ENCODE measurements around the gene C1GALT1.

The C1GALT1 gene

DNA sequence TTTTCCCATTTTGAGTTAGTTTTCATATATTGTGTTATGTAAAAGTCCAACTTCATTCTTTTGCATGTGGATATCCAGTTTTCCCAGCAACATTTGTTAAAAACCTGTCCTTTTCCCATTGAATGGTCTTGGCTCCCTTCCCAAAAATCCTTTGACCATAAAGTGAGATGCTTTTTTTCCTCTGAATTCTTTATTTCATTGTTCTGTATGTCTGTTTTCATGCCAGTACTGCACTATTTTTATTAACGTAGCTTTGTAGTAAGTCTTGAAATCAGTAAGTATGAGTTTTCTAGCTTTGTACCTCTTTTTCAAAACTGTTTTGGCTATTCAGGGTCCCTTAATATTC lies 20.0 kb downstream of the C1GALT1 start:
- DNase-seq = no peak

DNA sequence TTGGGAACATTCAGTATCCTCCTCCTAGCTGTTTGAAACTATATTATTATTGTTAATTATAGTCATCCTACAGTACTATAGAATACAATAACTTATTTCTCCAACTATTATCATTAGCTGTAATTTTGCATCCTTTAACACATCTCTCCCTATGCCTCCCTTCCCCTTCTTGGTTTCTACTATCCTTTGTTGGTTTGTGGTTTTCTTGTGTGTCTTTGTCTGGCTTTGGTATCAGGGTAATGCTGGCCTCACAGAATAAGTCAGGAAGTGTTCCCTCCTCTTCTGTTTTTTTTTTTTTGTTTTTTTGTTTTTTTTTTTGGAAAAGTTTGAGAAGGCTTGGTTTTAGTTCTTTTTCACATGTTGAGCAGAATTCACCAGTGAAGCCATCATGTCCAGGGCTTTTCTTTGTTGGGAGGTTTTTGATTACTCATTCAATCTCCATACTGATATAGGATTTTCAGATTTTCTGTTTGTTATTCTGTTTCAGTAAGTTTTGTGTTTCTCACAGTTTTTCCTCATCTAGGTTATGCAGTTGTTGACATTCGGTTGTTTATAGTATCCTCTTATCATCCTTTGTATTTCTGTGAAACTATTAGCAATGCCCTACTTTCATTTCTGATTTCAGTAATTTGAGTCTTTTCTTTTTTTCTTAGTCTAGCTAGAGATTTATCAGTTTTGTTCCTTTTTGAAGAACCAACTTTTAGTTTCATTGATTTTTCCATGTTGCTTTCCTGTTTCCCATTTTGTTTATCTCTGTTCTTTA lies 21.6 kb downstream of the C1GALT1 start:
- DNase-seq = no peak

DNA sequence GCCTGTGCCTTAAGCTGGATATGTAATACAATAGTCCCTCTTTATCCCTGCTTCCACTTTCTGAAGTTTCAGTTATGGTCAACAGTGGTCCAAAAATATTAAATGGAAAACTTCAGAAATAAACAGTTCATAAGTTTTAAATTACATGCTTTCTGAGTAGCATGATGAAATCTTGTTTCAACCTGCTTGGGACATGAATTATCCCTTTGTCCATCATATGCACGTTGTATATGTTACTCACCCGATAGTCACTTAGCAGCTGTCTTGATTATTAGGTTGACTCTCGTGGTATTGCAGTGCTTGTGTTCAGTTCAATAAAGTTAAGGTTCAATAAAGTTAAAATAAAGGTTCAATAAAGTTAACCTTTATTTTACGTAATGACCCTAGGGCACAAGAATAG lies 25.5 kb downstream of the C1GALT1 start:
- no peak for DNase-seq

DNA sequence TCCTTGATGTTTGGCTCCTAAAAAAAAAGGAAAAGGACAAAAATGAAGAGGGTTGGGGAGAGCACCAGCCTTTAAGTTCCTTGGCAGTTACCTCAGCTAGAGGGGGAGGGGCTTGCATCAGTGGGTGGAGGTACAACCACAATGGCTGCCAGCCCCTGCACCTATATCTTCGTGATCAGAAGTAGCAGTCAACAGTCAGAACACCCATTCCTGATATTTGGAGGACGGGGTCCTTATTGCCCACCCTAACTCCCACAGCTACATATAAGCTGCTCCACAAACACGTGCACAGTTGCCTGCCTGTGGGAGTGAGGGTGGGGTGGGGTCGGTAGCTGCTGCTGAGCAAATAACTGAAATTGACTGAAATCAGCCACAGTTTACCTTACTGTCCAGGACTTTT lies 26.2 kb downstream of the C1GALT1 start:
- DNase-seq = no peak

DNA sequence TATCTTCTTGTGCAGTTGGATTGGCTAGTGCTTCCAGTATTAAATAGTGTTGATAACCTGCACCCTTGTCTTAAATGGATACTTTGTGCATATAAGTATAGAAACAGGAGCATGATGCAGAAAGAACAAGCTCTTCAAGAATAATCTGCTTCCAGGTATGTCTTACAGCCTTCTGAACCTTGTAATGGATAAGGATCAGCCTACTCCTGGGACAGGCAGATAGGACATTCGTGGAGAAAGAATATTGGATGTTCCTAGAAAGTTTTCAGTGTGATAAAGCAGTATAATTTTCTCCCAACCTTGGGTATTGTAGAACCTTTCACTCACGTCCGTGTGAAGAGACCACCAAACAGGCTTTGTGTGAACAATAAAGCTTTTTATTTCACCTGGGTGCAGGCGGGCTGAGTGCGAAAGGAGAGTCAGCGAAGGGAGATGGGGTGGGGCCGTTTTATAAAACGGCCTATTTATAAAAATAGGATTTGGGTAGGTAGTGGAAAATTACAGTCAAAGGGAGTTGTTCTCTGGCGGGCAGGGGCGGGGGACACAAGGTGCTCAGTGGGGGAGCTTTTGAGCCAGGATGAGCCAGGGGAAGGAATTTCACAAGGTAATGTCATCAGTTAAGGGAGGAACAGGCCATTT lies 27.2 kb downstream of the C1GALT1 start:
- no peak for DNase-seq

DNA sequence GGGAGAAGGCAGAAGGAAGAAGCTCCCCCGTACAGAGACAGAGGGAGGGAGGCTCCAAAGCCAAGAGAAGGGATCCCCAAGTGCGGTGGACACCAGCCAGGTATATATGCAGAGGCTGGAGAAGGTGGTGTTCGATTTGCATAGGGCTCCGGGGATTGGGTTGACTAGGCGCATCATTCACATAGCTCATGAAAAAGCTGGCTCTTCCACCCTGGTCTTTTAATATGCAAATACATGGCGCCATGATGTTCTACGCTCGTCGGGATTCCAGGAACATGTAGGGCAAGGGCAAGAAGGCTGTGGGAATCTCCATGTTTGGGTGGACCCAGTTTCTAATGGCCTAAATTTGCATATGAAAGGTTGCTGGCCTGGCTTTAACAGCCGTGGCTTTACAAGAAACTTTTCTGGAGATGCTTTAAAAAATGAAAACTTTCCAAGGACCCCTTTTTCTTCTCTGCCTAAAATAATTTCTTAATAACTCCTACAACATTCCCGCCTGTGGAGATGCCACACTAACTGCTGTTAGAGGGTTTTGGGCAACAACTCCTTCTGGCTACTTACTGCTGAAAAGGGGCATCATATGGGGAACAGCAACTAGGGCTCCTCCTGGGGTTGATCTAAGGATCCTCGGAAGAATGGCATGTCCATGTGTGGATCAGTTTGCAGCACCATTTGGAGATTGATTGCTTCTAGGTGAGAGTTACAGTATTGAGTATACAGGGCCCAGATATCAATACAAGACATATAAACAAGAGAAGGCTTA lies 28.3 kb downstream of the C1GALT1 start:
- no peak for DNase-seq

DNA sequence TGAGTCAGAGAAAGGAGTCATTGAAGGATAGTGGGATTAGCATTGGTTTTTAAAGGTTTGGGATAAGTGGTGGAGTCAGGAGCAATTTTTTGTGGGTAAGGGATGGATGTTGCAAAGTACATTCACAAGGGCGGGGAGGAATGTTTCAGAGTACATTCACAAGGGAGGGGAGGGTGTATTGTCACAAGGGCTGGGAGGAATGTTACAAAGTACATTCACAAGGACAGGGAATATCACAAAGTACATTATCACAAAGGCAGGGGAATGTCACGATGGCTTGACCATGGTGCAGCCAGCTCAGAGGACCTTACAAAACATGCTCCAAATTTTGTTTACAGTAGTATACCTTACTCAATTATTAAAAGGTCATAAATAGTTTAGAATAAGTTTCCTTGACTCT lies 30.3 kb downstream of the C1GALT1 start:
- DNase-seq = no peak

DNA sequence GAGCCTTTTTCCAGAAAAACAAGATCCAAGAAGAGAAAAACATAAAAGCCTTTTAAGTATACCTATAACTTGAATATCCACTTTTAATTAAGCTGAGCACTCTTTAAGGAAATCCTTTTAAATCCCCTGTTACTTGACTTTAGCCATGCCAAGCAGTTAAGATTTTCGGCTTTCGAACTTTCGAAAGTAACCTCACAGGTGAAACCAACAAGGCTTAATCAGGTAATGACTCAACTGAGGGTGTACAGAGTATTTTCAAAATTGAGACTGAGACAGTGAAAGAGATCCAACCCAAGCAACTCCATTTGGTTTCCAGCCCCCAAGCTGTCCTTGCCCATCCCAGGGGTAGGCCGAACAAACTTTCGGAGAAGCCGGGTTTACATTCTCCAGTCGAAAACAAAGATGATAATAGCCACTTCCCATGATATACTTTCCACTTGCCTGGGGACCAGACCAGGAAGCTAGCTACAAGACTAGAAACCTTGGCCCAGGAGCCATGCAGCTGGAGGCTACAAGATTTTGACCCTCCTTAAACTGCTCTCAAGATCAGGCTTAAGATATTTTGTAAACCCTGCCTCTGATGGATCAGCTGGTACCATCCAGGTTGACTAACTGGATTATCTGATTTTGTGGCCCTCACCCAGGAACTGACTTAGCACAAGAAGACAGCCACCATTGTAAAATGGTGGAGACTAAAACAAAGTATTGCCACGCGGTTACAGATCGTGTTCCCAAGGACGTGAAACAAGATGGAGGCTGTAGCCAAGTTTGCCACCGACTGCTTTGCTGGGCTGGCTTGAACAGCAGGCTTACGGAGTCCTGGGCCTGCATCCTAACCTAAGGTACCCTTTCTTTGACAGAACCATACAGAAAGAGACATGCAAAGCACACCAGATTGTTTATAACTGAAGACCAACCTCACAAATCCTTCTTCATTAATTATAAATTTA lies 32.3 kb downstream of the C1GALT1 start:
- DNase-seq = no peak

DNA sequence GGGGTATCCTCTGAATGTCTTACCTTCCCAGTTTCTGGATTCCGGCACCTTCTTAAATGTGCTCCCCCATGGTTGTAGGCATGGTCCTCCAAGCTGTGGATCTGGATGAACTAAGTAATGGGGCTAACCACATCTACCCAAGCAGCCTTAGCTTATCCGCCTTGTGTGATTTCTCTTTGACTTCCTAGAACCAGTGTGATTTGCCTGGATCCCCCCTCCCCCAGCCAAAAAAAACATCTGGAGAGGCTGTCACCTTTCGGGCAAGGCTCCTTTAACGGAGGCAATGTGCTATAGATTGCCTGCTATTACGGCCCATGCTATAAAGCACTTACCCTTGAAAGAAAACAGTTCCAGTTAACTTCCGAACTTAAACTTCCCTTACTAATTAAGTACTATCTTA lies 33.9 kb downstream of the C1GALT1 start:
- DNase-seq = no peak

DNA sequence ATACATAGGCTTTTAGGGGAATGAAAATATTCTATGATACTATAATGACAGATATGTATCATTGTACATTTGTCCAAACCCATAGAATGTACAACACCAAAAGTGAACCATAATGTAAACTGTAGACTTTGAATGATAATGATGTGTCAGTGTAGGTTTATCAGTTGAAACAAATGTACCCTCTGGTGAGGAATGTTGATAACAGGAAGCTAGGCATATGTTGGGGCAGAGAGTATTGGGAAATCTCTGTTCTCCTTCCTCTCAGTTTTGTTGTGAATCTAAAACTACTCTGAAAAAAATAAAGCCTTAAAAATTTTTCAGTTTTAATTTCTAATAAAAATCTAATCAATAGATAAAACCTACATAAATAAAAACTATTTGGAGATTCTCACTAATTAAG lies 36.9 kb downstream of the C1GALT1 start:
- no peak for DNase-seq

DNA sequence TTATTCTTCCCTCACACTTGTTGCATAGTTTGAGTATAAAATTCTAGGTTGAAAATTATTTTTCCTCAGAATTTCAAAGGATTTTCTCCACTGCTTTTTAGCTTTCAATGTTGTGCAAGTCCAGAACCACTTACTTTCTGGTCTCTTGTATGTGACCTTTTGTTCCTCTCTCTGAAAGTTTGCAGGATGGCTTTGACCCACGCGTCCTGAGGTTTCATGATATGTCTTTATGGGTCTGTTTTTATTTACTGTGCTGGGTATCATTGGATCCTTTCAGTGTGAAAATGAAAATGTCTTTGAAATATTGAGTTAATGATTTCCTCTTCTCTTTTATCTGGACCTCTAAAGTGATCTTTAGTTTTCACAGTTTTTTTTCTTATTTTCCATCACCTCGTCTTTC lies 38.5 kb downstream of the C1GALT1 start:
- DNase-seq = no peak

DNA sequence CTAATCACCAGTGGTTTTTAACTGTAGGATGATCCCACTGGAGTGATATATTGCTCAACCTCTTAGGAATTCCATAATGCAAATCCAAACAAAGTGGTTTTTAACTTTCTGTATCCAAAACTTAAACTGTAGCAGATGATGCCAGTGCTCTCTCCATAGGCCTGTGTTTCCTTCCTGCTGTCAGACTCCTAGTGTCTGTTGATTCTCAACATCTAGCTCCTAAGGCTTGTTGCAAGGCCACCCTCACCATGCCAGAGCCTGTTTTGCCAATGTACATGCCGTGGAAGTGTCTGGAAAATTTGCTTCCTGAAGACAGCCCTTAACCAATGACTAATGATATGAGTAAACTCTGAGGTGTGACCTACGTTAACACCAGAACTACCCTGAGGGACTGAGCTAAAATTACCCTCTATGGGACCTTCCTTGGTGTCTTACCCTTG lies 39.3 kb downstream of the C1GALT1 start:
- DNase-seq = no peak

DNA sequence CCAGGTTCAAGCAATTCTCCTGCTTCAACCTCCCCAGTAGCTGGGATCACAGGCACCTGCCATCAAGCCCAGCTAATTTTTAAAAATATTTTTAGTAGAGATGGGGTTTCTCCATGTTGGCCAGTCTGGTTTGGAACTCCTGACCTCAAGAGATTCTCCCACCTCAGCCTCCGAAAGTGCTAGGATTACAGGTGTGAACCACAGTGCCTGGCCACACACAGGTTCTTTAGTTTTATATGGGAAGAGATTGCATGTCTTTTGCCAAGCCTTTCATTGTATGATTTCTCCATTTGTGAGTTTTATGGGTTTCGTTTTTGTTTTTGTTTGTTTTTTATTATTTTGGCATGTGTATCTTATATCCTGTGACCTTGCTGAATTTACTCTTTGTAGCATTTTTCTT lies 40.9 kb downstream of the C1GALT1 start:
- DNase-seq = peak; percentile 33

DNA sequence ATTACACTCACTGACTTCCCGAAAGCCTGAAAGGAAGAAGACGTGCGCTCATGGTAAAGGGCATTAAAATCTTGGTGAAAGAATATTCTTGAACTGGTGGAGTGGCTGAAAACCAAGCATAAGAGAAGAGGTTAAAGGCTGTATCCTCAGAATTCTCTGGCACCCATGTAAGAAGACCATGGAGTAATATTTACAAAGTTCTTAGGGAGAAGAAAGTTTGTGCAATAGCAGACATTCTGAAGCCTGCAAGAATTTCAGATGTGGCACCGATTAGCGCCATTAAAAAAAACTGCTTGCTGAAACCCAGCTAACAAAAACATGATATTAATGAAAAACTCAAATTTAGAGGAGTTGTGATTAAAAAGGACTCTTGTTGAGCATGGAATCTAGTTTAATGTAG lies 44.1 kb downstream of the C1GALT1 start:
- no peak for DNase-seq

DNA sequence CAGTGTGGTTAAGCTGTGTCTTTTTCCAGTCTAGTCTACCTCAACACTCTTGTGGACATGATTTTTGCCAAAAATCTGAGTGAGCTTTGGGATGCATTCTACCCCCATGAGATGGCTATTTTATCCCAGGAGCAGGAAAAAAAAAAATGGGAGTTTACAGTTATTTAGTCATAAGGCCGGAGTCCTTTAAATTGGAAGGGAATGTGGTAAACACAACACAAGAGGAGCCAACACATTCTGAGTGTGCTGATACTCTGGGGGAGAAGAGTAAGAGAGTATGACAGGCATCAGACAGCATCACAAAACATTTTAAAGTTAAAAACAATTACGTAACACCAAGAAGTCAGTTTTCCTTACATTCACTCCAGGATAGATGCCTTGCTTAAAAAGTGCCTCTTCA lies 46.1 kb downstream of the C1GALT1 start:
- DNase-seq = no peak

DNA sequence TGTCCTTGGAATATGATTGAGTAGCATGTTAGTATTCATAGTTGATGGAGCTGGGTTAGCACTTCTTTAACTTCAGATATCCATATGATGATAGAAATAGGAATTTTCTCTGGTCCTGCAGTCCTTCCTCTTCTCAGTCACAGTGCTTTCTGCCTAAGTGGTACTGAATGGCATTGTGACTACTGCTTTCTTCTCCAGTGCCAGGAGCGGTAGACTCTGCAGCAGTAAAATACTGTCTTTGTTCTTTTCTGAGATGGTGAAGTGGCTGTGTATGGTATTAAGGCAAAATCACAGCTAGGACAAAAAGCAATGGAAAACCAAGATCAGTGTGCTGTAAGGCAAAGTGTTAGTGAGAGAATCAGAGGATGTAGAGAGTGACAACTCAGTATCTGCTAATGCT lies 46.6 kb downstream of the C1GALT1 start:
- DNase-seq = no peak

DNA sequence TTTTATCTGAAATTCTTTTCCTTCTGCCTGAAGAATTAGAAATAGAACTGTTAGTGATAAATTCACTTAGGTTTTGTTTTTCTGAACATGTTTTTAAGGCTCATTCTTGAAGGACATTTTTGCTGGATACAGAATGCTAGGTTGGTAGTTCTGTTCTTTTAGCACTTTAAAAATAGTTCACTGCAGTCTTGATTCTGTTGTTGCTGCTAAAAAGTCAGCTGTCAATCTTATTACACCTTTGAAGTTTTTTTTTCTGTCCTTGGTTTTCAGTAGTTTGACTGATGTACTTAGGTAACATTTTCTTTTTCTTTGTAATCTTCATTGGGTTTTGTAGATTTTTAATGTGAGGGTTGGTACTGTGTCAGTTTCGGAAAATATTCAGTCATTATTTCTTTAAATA lies 48.7 kb downstream of the C1GALT1 start:
- DNase-seq = no peak

DNA sequence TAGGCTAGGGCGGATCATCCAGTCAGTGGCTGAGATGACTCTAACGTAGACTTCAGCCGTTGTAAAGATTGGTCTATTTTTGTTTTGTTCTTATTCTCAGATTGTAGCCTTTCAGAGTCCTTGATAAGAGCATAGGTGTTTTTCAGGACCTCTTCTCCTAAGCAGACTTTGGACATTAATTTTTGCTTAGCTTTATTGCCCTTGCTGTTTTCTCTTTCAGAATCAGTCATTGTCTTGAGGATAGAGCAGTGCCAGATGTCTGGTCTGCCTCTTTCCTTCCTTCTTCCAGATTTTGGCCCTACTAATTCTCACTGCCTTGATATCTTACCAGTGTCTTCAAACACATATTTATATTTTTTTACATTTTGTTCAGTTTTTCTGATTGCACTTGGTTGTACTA lies 49.5 kb downstream of the C1GALT1 start:
- DNase-seq = no peak

DNA sequence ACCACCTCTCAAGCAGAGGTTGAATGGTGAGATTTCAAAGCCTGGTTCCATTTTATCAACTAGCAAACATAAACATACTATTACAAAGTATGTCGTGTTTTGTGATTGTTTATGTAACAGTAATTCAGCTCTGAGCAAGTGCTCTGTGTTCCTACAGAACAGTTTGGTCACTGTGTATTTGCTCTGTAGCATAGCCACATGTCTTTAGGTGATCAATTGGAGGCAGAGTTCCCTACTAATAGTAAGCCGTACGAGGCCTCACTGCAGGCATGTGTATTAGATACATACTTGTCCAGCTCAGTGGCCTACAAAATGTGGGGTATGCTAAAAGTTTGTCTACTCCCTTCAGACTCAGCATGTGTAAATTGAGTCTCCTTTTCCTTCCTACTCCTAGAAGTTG lies 53.0 kb downstream of the C1GALT1 start:
- no peak for DNase-seq

DNA sequence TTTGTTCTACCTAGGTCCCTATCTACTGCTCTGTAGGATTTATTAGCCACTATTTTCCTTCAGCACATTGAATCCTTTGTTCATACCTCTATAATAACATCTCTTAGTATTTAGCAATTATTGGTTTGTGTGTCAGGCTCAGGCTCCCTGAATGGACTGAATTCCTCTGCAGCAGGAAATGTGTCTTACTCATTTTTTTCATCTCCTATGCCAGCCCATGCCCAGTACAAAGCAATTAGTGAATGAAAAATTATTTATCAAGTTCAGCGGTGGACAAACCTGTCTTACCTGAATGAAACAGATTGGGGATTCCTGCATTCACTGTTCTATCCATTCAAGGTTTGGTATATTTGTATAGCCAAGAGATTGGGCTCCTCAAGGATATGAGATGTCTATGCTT lies 53.7 kb downstream of the C1GALT1 start:
- no peak for DNase-seq

DNA sequence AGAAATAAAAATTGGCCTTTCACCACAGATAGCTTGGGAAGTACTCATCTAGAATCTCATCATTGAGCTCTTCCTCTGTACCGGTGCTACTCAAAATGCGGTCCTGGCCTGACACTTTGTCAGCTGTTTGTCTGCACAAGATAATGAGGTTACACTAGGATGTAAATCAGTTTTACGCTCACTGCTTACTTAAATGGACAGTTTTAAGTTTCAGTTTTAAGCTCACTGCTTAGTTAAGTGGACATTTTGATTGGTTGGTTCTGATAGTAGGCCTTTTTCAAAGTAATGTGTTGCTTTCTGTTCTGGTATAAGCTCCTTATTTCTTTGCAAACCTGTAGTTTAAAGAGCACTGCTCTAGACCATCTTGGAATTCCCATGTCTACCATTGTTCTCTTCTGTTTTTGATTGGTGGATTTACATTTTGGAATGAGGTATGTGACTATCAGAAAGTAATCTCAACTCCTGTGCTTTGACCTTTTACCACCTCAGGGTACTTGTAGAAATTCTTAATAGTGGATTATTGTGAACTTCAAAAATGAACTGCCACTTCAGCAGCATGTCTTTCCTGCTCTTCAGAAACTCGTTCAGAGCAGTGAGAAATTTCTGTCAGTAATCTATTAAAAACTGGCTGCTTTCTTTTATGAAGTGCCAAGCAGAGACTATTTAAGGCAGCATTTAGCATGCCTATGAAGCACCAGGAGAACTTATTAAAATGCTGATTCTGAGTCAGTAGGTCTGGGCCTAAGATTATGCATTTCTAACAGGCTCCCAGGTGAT lies 55.0 kb downstream of the C1GALT1 start:
- no peak for DNase-seq

DNA sequence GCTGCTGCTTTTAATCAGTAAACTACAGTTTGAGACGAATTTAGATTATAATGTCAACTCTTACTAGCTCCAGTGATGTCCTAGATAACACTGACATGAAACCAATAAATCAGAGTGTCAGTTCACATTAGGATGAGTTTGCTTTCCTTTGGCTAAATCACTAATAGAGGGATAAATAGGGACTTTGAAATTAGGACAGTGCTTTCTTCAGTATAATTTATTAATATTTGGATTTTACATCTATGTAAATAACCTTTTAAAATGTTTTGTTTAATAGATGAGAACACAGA lies 55.6 kb downstream of the C1GALT1 start:
- no peak for DNase-seq

DNA sequence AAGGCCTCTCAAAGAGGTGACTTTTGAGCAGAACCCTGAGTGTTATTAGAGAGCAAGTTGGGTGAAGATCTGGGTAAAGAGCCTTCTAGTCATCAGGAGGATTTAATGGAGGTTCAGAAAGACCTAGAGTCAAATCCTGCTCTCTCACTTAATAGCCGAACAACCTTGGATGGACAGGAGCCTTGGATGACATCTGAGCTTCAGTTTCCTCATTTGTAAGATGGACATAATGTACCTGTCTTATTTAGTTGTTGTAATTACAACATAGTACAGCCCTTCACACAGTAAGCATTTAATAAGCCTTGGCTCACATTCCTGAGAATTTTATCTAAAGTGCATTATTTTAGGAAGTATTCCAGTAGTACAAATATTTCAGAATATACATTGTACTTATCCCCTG lies 57.0 kb downstream of the C1GALT1 start:
- DNase-seq = no peak
